Activated CD4-positive, CD25-positive, alpha-beta regulatory T cell treated with anti-CD3 and anti-CD28 coated beads, Interleukin-2, amount 50 U/mL, for 72 hours (primary cell): ENCODE data around the gene ZNF750.
A peak's percentile ranks its signal among the peaks of the same experiment; 100 is the strongest.

ENCODE experiments used
- DNase-seq: peaks from one replicate; pipeline ENCODE4 v3.0.0; 2021

The ZNF750 gene

GRCh38 chr17:82859431-82860403 is 19.9 kb upstream of the ZNF750 start:
- DNase-seq: peak; percentile 60

DNA sequence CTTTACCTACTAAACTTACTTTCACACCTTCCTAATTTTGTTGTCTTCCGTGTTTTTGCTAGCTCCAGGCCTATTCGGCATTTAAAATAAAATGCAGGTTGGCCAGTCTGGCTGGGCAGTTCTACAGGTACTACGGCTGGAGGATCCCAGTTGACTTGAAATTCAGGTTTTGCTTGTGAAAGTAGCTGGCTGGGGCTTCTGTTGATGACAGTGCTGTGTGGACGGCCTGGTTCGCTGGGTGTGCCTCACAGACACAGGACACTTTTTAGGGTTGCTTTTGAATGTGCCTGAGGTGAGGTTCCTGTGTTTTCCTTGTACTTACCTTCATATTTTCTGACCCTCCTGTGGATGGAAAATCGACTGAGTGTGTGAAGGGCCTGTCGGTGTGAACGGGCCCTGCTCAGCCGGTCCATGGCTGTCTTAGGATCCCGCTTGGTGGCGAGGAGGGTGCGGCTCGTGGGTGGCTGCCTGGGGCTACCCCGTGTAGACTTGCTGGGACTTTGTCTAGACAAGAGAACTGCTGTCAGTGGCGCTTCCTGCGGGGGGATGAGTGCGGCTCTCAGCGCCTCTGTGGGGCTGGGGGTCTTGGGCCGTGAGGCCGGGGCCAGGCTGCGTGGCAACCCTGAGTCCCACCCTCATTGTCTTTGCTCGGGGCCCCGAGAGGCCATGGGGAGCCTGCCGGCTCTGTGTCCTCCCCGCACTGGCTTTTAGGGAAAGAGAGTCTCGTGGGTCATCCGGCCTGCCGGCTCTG is 18.7 kb upstream of the ZNF750 start:
- no peak for DNase-seq

GRCh38 chr17:82856361-82856760 is 16.5 kb upstream of the ZNF750 start:
- DNase-seq: no peak

- DNase-seq: no peak
Observed at GRCh38 chr17:82854226-82854625, 14.4 kb upstream of the ZNF750 start.

- DNase-seq: no peak
Observed at GRCh38 chr17:82851381-82851780, 11.6 kb upstream of the ZNF750 start.

- no peak for DNase-seq
Observed at GRCh38 chr17:82849076-82849945, 9.5 kb upstream of the ZNF750 start.

DNA sequence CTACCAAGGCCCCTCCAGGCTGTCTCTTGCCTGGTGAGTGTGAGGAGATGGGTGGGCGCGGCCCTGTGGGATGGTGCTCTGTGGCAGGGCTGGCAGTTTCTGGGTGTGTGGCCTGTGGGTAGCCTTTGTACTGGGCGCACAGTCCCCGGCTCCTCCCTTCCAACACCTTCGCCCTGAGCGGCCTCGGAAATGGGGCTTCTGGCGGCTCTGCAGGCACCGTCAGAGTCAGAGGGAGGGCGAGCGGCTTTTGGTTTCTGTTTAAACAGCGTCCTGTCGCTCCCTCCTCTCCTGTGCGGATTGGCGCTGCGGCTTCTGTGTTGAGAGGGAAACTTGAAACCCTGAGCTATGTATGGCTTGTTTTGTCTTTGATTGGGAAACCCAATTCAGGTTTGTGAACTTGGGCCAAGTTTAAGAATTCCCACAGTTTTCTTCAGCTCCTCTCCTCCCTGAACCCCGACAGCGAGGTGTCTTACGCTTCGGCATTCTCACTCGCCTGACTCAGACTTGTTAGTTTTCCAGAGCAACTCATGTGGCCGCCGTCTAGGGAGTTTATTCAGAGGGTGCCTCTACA is 8.3 kb upstream of the ZNF750 start:
- no peak for DNase-seq

GRCh38 chr17:82846061-82846691 is 6.4 kb upstream of the ZNF750 start:
- DNase-seq: no peak

- no peak for DNase-seq
Observed at GRCh38 chr17:82845163-82845807, 5.5 kb upstream of the ZNF750 start.

DNA sequence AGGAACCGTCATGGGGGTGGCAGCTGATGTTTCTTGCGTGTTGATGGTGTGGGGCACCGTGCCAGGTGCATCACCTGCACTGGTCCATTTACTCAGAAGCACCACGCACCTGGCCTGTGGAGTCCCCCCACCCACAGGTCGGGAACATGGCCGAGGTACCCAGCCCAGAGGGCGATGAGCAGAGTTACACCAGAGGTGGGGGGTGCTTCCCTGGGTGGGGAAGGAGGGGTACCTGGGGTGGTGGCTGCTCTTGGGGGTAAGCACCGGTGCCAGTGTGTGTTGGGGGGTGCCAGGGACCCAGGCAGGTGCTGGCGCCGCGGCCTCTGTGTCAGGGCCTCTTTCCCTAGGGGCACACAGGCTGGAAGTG is 5.0 kb upstream of the ZNF750 start:
- DNase-seq: no peak

DNA sequence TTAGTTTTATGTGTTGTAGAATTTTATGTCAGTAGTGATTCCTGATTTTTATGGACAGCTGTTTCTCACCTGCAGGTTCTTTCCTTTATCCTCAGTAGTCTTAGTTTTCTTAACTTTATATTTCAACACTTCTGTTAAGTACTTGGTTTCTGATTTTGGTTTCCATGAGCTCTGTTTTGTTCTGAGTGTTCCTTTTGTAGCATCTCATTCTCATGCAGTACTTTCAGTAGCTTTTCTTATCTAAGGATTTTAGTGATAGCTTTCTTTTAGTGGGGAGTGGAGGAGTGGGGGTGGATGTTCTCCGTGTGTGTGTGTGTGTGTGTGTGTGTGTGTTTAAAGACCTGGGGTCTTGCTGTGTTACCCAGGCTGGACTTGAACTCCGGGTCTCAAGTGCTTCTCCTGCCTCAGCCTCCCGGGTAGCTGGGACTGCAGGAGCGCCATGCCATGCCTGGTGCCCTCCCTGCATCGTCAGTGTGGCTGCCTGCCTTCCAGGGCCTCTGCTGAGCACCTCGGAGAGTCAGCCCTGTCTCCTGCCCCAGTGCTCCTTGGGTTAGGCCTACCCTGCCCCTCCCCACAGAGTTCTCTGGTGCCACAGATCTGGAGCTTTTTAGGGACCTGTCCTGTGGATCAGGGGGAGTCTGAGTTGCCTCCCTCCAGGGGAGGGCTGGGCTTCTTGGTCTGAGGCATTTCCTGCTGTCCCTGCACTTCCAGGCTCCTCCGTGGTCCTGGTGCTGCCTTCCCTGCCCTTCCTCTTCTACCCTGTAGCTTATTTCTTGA is 4.3 kb upstream of the ZNF750 start:
- DNase-seq: no peak

GRCh38 chr17:82841921-82842596 is 2.2 kb upstream of the ZNF750 start:
- no peak for DNase-seq

GRCh38 chr17:82840431-82840831 is 609 bp upstream of the ZNF750 start:
- no peak for DNase-seq

DNA sequence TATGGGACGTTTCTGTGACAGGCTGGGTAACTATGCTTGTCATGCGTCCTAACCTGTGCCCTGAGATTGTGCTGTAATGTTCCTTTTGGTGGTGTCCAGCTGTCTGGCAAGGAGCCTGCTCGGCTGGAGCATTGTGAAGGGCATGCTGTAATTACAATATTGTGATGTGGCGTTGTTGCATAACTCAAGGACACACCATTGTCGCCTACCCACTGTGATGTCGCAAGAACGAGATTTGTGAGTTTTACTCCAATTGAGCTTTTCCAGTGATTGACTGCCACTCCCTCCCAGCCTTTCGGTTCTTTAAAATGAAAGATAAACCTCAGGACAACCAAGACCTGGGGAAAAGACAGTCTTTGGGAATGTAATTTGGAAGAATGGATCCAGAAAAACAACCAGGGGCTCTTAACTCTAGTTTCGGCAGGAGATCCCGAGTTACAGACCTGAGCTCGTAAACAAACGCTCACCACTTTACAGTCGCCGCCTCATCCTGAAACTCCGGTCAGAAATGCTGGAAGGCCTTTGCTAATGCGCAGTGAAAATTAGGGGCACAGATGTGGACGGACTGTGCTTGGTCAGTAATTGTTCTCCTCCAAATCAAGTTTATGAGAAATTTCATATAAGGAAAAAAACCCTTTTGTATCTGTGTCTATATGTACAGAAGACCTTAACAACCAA is 1.3 kb downstream of the ZNF750 start:
- DNase-seq: no peak

GRCh38 chr17:82837586-82838320 is 2.1 kb downstream of the ZNF750 start:
- DNase-seq: no peak

GRCh38 chr17:82836823-82837357 is 2.9 kb downstream of the ZNF750 start:
- no peak for DNase-seq

DNA sequence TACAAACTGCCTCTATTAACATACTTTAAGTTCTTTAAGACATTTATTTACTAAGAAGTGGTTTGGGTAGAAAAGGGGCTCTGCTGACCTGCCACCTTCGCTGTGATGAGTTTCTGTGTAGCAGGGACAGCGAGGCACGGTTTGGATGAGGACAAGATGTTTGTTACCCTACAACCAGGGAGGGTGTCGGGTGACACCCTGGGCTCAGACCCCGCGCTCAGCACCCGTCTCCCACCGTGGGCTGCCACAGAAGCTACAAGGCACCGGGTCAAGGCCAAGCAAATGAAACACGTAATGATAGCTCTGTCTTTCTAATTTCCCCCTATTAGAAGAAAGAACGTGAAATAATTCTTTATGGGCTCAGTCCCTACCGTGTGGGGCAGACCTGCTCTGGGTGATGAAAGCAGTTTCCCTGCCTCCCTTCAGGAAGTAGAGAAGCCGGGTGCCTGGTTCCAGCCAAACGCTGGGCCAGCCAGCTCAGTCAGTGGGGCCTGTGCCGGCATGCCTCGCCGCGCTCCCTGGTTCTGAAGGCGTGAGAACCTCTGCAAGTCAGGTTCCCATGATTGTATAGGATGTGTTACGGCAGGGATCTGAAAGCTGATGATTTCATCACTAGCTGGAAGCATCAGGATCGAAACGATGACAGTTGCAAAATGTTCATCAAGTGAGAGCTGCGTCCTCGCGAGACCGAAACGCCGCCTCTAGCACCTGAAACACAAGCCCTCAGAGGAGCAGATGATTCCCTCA is 3.9 kb downstream of the ZNF750 start:
- DNase-seq: no peak

- DNase-seq: no peak
Observed at GRCh38 chr17:82835122-82835521, 4.7 kb downstream of the ZNF750 start.
